Activated CD8-positive, alpha-beta memory T cell treated with anti-CD3 and anti-CD28 coated beads, Interleukin-2, amount 50 U/mL, for 24 hours (primary cell): ENCODE measurements around the gene PPP2R5C.
"Not testable (repeated sequence)": the region's sequence is repeated elsewhere in the genome, so short reads cannot be mapped to it uniquely, and the experiment has no call there.

Experiments used
- DNase-seq: peaks from one replicate; pipeline ENCODE4 v3.0.0-alpha.2; 2020; ENCODE audit errors: extremely low read depth

The PPP2R5C gene

DNA sequence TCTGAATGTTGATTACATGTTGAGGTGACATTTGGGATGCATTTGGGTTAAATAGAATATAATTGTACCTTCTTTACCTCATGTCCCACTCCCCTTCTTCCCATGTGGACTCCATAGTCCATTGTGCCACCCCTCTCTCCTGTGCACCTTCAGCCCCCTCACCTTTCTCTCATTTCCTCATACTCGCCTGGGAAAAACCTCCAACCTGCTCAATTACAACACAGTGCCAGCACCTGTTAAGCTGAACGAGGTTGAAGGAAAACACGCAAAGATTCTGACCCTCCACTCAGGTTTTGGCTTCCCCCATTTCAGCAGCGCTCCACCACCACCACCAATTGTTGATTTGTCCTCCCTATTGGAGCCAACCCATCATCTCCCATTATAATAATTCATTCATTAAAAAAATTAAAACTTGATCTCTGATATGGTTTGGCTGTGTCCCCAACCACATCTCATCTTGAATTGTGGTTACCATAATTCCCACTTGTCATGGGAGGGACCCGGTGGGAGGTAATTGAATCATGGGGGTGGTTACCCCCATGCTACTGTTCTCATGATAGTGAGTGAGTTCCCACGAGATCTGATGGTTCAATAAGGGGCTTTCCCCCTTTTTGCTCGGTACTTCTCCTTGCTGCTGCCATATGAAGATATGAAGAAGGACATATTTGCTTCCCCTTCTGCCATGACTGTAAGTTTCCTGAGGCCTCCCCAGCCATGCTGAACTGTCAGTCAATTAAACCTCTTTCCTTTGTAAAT, 33.7 kb upstream of the PPP2R5C start:
- no peak for DNase-seq

DNA sequence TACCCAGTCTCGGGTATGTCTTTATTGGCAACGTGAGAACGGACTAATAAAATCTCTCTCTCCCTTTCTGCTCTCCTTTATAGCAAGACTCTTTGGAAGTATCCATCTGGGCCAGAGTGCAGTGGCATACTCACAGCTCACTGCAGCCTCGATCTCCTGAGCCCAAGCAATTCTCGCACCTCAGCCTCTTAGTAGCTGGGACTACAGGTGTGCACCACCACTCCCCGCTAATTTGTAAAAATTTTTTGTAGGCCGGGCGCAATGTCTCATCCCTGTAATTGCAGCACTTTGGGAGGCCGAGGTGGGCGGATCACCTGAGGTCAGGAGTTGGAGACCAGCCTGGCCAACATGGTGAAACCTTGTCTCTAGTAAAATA, 33.2 kb upstream of the PPP2R5C start:
- no peak for DNase-seq

DNA sequence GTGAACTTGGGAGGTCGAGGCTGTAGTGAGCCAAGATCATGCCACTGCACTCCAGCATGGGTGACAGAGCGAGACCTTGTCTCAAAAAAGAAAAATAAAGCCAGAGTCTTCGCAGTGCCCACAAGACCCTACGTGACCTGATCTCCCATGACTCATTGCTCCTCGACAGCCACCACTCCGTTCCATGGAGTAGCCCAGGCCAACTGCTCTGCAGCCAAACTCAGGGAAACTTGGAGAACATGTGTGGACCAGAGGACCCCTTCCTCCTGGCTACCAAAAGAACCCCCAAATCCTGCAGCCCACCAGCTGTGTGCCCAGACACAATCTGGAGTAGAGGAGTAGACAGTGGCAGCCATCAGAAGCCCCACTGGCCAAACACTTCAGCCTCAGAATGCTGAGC, 32.1 kb upstream of the PPP2R5C start:
- no peak for DNase-seq

DNA sequence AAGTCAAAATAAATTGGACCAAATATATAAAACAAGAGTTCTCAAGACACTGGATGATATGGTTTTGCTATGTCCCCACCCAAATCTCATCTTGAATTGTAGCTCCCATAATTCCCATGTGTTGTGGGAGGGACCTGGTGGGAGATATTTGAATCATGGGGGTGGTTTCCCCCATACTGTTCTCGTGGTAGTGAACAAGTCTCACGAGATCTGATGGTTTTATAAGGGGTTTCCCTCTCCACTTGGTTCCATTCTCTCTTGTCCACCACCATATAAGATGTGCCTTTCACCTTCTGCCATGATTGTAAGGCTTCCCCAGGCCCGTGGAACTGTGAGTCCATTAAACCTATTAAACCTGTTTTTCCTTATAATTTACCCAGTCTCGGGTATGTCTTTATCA, 31.4 kb upstream of the PPP2R5C start:
- DNase-seq, result not testable (repeated sequence)

DNA sequence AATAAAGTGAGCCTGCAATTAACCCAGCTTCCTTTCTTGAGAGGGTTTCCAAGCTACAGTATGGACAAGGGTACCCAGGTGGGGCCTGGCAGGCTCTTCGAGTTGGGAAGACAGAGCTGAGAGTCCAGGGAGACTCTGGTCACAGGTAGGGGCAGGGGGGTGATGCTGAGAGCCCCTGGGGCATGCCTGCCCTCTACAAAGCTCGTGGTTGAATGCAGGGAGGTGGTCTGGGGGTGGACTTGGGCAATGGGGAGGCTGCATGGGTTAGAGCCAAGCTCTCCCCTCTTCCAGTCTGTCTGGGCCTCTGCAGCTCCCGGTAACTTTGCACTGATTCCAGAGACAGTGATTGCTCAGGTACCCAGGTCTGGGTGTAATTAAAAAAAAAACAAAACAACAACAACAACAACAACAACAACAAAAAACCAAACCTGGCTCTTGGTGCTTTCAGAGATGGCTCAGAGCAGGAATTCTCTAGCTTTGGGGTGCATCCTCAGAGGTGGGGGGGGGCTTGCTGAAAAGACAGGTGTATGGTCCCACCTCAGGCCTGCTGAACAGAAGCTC, 30.8 kb upstream of the PPP2R5C start:
- no peak for DNase-seq

DNA sequence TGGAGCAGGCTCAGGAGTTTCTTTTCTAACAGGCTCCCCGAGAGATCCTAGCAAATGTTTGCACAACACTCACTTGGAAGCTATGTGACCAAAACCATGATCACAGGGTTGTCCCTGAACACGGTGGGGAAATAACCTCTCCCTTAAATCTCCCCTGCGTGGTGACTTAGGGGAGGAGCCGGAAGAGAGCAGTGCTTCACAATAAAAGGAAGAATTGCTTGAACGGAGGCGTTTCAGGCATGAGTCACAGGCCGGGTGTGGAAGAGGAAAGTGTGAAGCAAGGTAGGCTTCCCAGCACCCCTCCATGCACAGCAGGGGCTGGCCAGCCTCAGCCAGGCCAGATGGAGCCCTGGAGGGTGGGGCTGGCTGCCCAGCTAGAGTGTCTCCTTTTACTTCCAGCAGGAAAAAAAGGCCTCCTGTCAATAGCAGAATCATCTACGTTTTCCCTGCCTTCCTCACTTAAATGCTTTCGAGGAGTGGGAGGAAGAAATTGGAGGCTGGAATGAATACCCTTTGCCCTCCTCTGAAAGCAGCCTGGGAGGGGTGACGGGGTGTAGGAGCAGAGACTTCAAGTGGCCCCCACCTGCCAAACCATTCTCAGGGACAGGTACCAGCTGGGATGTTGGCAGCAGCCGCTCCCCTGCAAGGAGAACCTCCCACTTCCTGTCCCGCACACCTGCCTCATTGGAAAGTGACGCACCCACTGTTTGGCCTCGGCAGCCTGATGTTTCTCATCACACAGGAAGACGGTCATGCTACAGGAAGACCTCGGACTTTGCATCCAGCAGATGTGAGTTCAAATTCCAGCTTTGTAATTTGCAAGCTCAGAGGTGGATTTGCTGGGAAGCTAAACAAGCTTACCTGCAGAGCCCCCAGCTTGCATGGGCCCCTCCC, 30.1 kb upstream of the PPP2R5C start:
- DNase-seq, result peak; percentile 77

DNA sequence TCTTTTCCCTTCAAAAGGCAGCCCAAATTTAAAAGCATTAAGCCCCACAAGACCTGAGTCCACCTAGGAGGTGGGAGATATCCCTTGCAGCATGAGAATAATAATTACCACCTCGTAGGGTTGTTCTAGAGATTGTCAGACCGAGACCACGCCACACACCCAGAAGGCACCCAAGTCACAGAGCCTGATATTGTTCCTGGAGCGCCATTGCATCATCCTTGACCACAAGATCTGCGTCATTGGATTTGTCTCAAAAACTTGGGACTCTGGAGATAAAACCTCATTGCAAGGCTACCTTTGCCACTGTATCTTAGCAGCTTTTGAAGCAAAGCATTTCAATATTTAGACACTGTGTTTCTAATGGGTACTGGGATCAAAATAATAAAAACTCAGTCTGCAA, 29.4 kb upstream of the PPP2R5C start:
- no peak for DNase-seq

DNA sequence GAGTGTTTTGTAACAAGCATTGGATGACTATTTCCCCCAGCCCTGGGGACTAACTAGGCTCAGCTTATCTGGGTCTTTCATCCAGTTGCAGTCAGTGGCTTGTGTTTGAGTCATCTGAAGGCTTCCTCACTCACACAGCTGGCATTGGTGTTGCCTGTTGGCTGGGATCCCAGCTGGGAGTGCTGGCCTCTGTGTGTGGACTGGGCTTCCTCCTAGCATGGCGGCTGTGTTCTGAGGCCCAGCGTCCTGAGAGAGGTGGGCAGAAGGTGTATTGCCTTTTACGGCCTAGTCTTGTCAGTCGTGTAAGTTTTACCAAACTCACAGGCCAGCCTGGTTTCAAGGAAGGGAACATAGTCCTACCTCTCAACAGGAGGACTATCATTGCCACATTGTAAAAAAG, 28.3 kb upstream of the PPP2R5C start:
- no peak for DNase-seq

DNA sequence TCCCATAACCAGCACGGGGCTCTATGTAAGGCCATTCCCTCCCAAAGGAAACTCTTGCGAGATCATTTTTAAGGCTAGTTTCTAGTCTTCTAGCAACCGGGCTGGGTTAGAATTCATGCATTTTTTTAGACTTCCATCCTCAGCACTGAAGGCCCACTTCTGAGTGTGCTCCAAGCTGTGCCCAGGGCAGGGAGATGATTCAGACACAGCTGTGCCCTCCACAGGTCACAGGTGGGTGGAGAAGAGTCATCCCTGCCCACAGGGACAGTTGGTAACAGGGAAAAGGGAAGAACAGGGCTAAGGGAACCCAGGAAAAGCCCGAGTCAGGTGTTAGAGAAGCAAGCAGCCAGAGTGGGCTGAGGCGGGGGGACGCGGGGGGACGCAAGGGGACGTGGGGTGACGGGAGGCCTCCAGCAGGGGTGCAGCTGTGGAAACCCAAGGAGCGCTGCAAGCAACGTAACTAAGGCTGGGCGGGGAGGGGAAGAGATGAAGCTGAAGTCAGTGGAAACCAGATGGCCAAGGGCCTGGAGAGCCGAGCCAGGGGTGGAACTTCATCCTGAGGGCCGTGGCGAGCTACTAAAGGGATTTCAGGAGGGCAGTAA, 27.2 kb upstream of the PPP2R5C start:
- no peak for DNase-seq

DNA sequence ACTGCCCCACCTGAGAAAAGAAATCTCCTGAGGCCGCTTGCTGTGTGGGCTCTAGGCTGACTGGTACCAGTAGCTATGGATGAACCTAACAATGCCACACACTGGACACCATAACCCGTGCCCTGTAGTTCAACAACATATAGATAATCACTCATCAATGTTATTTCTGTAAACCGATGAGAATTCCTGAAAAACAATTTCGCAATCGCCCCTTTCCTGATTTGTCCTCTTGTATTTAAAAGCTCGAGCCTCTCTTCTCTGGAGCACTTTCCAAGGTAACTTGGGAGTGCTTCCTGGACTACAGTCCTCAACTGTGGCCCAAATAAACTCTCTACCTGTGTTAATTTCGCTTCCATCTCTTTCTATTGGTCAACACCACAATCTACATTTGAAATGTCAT, 26.1 kb upstream of the PPP2R5C start:
- no peak for DNase-seq

DNA sequence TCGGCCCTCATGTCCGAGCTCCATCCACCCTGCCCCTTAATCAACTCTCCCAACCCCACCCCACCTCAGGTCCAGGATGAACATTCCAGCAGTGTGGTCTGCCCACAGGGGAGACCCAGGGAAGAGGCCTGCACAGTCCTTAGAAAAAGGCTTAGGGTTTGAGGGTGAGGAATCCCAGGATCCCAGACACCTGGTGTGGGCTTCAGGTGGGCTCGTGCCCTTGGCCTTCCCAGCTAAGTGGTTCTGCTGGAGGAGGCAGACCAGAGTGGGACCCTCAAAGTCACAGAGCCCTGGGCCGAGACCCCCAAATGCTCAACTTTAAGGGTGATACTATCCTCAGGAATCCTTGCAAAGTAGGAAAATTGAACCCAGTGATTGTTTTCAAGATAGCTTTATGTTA, 25.4 kb upstream of the PPP2R5C start:
- DNase-seq, result no peak

DNA sequence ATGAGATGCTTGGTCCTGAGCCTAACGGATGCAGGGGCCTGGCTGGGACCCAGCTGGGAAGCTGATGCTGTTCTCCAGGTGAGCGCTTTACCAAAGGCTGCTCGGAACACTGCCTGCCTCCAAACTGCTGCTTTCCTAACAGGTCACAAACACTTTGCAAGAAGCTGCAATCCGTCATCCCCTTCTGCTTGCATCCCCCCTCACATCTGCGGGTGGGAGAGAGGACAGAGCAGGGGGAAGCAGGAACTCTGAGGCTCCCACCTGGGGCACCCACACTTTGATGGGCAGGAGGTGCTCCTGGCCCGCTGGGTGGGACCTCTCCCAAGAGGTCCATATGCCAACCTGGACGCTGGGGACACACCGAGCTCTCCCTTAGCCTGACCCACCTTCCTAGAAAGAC, 24.9 kb upstream of the PPP2R5C start:
- DNase-seq, result no peak

DNA sequence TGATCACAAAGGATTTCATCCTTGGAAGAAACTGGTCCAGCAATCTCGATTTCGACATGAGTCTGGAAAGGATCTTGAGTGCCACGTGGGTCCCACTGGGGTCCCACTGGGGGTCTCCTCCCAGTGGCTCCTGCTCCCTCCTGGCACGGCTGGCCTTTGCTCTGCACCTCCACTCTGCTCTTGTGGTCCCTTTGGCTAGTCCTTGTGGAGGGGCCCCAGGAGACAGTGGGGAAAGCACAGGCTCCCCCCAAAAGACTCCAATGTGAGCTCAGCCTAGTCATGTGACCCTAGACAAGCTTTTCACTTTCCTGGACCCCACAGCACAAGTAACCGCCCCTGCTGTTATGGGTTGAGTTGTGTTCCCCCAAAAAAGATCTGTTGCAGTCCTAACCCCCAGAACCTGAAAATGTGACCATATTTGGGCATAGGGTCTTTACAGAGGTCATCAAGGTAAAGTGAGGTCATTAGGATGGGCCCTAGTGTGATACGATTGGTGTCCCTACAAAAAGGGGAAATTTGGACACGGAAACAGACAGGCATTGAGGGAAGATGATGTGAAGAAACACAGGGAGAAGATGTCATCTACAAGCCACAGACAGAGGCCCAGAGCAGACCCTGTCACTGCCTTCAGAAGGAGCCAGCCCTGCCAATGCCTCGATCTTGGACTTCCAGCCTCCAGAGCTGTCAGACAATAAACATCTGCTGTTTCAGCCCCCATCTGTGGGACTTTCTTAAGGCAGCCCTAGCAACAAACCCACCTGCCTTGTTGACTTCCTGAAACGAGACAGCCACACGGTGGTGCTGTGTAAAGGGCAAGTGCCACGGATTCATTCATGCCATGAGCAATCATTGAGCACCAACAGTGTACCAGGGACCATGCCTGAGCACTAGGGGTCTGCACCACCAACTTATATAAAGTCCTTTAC, 23.8 kb upstream of the PPP2R5C start:
- DNase-seq, result no peak

DNA sequence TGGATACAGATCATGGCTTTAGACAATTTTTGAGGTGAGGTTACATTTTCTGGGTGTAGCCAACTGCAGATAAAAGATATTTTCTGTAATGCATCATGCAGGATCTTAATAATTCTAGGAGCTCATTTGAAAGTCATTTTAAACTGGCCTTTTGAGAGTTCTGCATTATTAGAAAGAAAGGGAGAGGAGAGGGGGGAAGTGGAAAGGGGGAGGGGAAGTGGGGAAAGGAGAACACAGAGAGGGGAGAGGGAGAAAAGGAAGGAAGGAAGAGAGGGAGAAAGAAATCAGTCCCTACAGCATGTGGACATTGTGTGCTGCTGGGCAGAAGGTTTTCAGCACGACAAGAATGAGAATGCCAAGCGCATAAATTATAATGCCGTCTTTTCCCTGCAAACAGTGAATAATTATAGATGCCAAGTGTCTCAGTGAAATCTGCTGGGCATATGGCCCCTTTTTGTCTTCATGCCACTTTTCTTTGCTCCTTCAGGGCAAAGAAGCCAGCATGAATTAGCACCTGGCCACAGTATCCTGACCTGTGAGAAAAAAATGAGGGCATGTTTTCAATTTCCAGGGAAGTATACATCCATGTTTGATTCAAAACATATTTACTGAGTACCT, 22.7 kb upstream of the PPP2R5C start:
- no peak for DNase-seq

DNA sequence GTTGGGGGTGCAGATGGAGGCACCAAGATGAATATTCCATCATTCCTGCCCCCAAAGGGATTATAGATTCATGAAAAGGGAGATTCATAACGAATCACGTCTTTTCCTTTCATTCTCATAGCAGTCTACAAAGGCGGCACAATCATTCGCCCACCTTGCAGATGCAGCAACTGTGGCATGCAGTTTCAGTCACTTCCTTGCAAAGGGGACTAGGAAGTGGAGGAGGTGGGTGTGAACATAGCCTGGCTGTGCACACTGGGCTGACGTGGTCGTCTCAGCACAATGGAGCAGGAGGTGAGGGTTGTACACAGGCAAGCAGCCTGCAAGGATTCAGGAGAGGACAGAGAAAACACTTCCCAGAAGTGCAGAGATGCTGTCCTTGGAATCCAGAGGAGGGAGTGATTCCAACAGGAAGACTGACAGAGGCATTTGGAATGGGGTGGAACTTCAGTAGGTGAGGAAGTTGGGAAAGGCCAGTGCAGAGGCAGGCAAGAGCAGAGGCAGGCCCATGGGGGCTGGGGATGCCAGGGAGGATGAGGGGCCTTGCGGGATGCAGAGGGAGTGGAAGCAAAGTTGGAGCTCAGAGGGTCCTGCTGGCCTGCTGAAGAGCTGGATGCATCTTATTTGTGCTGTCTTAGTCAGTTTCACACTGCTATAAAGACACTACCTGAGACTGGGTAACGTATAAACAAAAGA, 21.9 kb upstream of the PPP2R5C start:
- no peak for DNase-seq

DNA sequence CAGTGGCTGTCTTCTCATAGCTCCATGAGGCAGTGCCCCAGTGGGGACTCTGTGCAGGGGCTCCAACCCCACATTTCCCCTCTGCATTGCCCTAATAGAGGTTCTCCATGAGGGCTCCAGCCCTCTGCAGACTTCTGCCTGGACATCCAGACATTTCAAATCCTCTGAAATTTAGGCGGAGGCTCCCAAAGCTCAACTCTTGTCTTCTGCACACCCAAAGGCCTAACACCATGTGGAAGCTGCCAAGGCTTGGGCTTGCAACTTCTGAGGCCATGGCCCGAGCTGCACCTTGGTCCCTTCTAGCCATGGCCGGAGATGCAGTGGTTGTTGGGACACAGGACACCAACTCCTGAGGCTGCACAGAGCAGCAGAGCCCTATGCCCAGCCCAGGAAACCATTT, 20.5 kb upstream of the PPP2R5C start:
- DNase-seq, result no peak

DNA sequence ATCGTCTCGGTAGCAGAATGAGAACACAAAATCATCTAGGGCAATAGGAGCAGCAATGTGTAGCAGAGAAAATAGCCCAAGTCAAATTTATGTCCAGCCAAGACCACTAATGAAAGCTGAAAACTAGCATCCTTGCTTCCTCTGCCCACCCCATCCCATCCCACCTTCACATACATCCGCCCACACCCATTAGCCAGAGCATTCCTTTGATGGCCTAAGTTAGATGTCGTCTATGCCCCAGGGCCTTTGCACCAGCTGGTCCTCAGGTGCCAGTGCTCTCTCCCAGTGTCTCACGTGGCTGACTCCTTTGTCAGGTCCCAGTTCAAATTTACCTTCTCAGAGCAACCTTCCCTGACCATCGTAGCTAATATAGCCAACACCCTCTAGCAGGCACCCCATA, 17.8 kb upstream of the PPP2R5C start:
- no peak for DNase-seq

DNA sequence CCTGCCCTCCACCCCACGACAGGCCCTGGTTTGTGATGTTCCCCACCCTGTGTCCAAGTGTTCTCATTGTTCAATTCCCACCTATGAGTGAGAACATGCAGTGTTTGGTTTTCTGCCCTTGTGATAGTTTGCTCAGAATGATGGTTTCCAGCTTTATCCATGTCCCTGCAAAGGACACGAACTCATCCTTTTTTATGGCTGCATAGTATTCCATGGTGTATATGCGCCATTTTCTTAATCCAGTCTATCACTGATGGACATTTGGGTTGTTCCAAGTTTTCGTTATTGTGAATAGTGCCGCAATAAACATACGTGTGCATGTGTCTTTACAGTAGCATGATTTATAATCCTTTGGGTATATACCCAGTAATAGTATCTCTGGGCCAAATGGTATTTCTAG, 17.1 kb upstream of the PPP2R5C start:
- not testable (repeated sequence) for DNase-seq

DNA sequence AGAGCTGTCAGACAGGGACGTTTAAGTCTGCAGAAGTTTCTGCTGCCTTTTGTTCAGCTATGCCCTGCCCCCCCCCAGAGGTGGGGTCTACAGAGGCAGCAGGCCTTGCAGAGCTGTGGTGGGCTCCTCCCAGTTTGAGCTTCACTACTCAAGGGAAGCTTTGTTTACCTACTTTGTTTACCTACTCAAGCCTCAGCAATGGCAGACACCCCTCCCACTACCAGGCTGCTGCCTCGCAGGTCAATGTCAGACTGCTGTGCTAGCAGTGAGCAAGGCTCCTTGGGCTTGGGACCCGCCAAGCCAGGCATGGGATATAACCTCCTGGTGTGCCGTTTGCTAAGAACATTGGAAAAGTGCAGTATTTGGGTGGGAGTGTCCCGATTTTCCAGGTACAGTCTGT, 11.8 kb upstream of the PPP2R5C start:
- not testable (repeated sequence) for DNase-seq

DNA sequence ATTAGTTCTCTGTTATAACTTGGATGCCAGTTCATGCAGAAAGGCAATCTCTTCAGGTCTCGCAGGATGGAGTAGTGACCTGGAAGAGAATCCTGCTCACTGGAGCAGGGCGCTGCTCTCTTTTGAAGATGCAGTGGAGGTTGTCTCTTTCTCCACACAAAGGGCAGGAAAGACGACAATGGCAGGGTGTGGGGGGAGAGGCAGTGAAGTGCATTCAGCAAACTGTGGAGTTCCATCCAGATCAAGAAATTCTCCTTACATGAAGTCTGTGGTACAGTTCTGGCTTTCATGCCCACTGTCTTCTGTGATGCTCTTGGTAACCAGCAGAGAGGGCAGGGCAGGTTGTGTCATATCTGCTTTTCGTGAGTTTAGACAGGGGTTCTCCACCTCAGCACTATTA, 6.6 kb upstream of the PPP2R5C start:
- DNase-seq, result no peak
